Fibroblast of lung (primary cell): ENCODE measurements around the gene HNRNPH3. TPM values are rescaled to one million over a fixed set of nuclear protein-coding genes. Genes with fewer than 3 reads are reported as not detected.

Experiments
- DNase-seq, 2 donors: peaks; one replicate each; pipeline versions ENCODE4 v3.0.0 to v3.0.0-alpha.2; 2010; ENCODE audit warnings: low read depth in 2 of 2
- H2AFZ ChIP-seq: 2 replicates; pipeline ENCODE4 v1.5.1; 2012; ENCODE audit warnings: low read length, control low read depth, inconsistent platforms
- H3K27ac ChIP-seq: 2 replicates; pipeline ENCODE4 v1.5.1; 2011; ENCODE audit warnings: low read length, control low read depth; ENCODE audit not compliant: insufficient read depth
- H3K27me3 ChIP-seq: 2 replicates; pipeline ENCODE4 v1.5.1; 2011; ENCODE audit warnings: mild to moderate bottlenecking, low read length; ENCODE audit not compliant: control insufficient read depth, insufficient read depth
- H3K36me3 ChIP-seq: 2 replicates; pipeline ENCODE4 v1.5.1; 2011; ENCODE audit warnings: low read length; ENCODE audit not compliant: control insufficient read depth, insufficient read depth
- H3K4me1 ChIP-seq: 2 replicates; pipeline ENCODE4 v1.5.1; 2011; ENCODE audit warnings: low read length; ENCODE audit not compliant: control insufficient read depth, insufficient read depth; ENCODE audit errors: extremely low read depth
- H3K4me2 ChIP-seq: 2 replicates; pipeline ENCODE4 v1.5.1; 2011; ENCODE audit warnings: low read length, control low read depth; ENCODE audit not compliant: insufficient read depth; ENCODE audit errors: extremely low read depth
- H3K4me3 ChIP-seq, 4 experiments: fragments of 200-600 bp in 1 of 4; sonication (generic) in 1 of 4; replicated peaks in 1 of 4; 2 replicates each; pipeline ENCODE4 v1.5.1; 2011 to 2016; ENCODE audit warnings: low read length in 4 of 4, low read depth in 3 of 4, mild to moderate bottlenecking in 3 of 4, control low read depth in 2 of 4, inconsistent platforms in 1 of 4, mixed read lengths in 1 of 4; ENCODE audit not compliant: insufficient read depth in 1 of 4; ENCODE audit errors: control extremely low read depth in 1 of 4
- H3K79me2 ChIP-seq: 2 replicates; pipeline ENCODE4 v1.5.1; 2012; ENCODE audit warnings: mild to moderate bottlenecking, low read length, inconsistent platforms; ENCODE audit not compliant: control insufficient read depth, insufficient read depth
- H3K9ac ChIP-seq: 2 replicates; pipeline ENCODE4 v1.5.1; 2011; ENCODE audit warnings: mild to moderate bottlenecking, low read length, control low read depth; ENCODE audit not compliant: insufficient read depth
- H3K9me3 ChIP-seq: 2 replicates; pipeline ENCODE4 v1.5.1; 2012; ENCODE audit warnings: low read depth, low read length; ENCODE audit not compliant: control insufficient read depth, insufficient read depth
- H4K20me1 ChIP-seq: 2 replicates; pipeline ENCODE4 v1.5.1; 2011; ENCODE audit warnings: low read length; ENCODE audit not compliant: control insufficient read depth, insufficient read depth; ENCODE audit errors: extremely low read depth
- CTCF ChIP-seq, 2 donors: IDR thresholded peaks in 1 of 2; conservative IDR thresholded peaks in 1 of 2; 1 replicate in 1 of 2; 2 replicates in 1 of 2; pipeline ENCODE4 v1.5.1; 2011 to 2012; ENCODE audit warnings: low read length in 2 of 2, control low read depth in 1 of 2, inconsistent platforms in 1 of 2, low read depth in 1 of 2, mild to moderate bottlenecking in 1 of 2
- EZH2 ChIP-seq: IDR thresholded peaks from 2 replicates; pipeline ENCODE4 v1.5.1; 2012; ENCODE audit warnings: low read length, control low read depth, mild to moderate bottlenecking; ENCODE audit errors: missing control alignments
- polyA plus RNA-seq, 2 donors: library from polyadenylated mRNA; depleted of rRNA in 1 of 2; stranded (reverse) in 1 of 2; unstranded in 1 of 2; fragments of >200 nt; gene quantifications; 2 replicates each; pipeline ENCODE4 v1.2.1, GENCODE V29; 2011 to 2012; ENCODE audit warnings: missing spikeins in 1 of 2
- total RNA-seq: library from RNA; depleted of rRNA; stranded (reverse); fragments of >200 nt; gene quantifications from 2 replicates; pipeline ENCODE4 v1.2.1, GENCODE V29; 2014

The HNRNPH3 gene
- total and polyA plus RNA-seq, 2 donors (not counting 1 experiment from before 2014, with no cell fraction given) = 36.7 to 51.1 TPM

GRCh38 chr10:68302871-68303270 is 29.0 kb upstream of the HNRNPH3 start:
- H3K36me3 ChIP-seq = no peaks in the 10 kb centered on the region
- no peak for DNase-seq
- no peaks in the 10 kb centered on the region for H3K9me3 ChIP-seq
- no peaks in the 10 kb centered on the region for H3K79me2 ChIP-seq
- no peak overlapping the region for H3K4me3 ChIP-seq
- H3K4me2 ChIP-seq = no peak overlapping the region
- H3K27me3 ChIP-seq = no peaks in the 10 kb centered on the region
- no peak overlapping the region for H3K27ac ChIP-seq
- H3K4me1 ChIP-seq = no peaks in the 10 kb centered on the region
- no peak for TF ChIP-seq EZH2
- no peak overlapping the region for H3K9ac ChIP-seq
- no peak overlapping the region for H2AFZ ChIP-seq
- no peaks in the 10 kb centered on the region for H4K20me1 ChIP-seq

- Histone ChIP-seq H3K4me1 (no peaks in the 10 kb centered on the region), H3K4me3 (no peak overlapping the region), H4K20me1 (no peaks in the 10 kb centered on the region), H3K36me3 (no peaks in the 10 kb centered on the region), H2AFZ (no peak overlapping the region), H3K9me3 (no peaks in the 10 kb centered on the region), H3K4me2 (no peak overlapping the region), H3K9ac (no peak overlapping the region), H3K27me3 (no peaks in the 10 kb centered on the region), H3K27ac (no peak overlapping the region), H3K79me2 (no peaks in the 10 kb centered on the region)
- TF ChIP-seq EZH2 = no peak
- TF ChIP-seq CTCF (conservative IDR thresholded peaks at IDR 0.05 in 1 of 2, IDR thresholded peaks at IDR 0.05 in 1 of 2; ENCODE audit: low read depth in 1 of 2, low read length in 2 of 2) = no peak
- DNase-seq = no peak
These were observed 27.9 kb upstream of the HNRNPH3 start for GRCh38 chr10:68303849-68304412.

GRCh38 chr10:68305854-68306253 is 26.0 kb upstream of the HNRNPH3 start:
- H3K9me3 ChIP-seq = no peaks in the 10 kb centered on the region
- no peak overlapping the region for H2AFZ ChIP-seq
- no peak overlapping the region for H3K9ac ChIP-seq
- no peaks in the 10 kb centered on the region for H3K79me2 ChIP-seq
- H3K4me3 ChIP-seq = no peak overlapping the region
- H3K27me3 ChIP-seq = no peaks in the 10 kb centered on the region
- no peak for DNase-seq
- no peak overlapping the region for H3K4me2 ChIP-seq
- no peaks in the 10 kb centered on the region for H3K4me1 ChIP-seq
- no peak overlapping the region for H3K27ac ChIP-seq
- TF ChIP-seq CTCF (conservative IDR thresholded peaks at IDR 0.05 in 1 of 2, IDR thresholded peaks at IDR 0.05 in 1 of 2; ENCODE audit: low read depth in 1 of 2, low read length in 2 of 2) = no peak
- TF ChIP-seq EZH2 = no peak
- H4K20me1 ChIP-seq = no peaks in the 10 kb centered on the region
- no peaks in the 10 kb centered on the region for H3K36me3 ChIP-seq
